ENCODE results near the gene ZNF621.

GRCh38 chr3:40585381-40586016 is 60.7 kb downstream of the ZNF621 start:
- TF ChIP-seq CHD4 (IDR thresholded peaks at IDR 0.05; ENCODE audit: borderline replicate concordance) = no peak
- TF ChIP-seq EHMT2 (IDR thresholded peaks at IDR 0.05; ENCODE audit: low read depth) = no peak
